IMR-90 (cell line): ENCODE results near the gene PHF20. TPM values are rescaled to one million over a fixed set of nuclear protein-coding genes. Genes with fewer than 3 reads are reported as not detected.

Experiments used
- ATAC-seq: fragments of 200-7000 bp; cut with Tn5 transposase; 2 replicates; pipeline ENCODE4 v1.9.1; 2020; ENCODE audit warnings: low read depth, mild to moderate bottlenecking, moderate library complexity
- BruUV-seq: library from RNA; stranded (reverse); fragments of 400-500 nt; replicated peaks from 2 replicates; lab custom pipeline; 2021; lab: Mats Ljungman, UMichigan
- CTCF ChIA-PET: fragments of 300-600 bp; formaldehyde crosslinking; extraction: SDS; loops from one replicate; lab custom pipeline; 2021; ENCODE audit warnings: antibody characterized with exemption; lab: Yijun Ruan, JAX
- POLR2A ChIA-PET: fragments of 300-600 bp; sonication (Branson Sonifier 250); formaldehyde crosslinking; loops from one replicate; lab custom pipeline; 2022; ENCODE audit warnings: antibody characterized with exemption; ENCODE audit not compliant: unreplicated experiment; lab: Charles Lee
- DNase-seq: peaks from one replicate; pipeline ENCODE4 v3.0.0; 2013
- H2AFZ ChIP-seq: replicated peaks from 2 replicates; pipeline ENCODE3; 2013; ENCODE audit warnings: low read length, mild to moderate bottlenecking; ENCODE audit not compliant: poor library complexity
- H2AK5ac ChIP-seq: 2 replicates; pipeline ENCODE4 v1.6.1; 2013; ENCODE audit warnings: low read depth, low read length, inconsistent platforms
- H2AK9ac ChIP-seq: replicated peaks from 2 replicates; pipeline ENCODE3; 2013; ENCODE audit warnings: mild to moderate bottlenecking, low read depth, low read length, moderate library complexity; ENCODE audit not compliant: poor library complexity
- H2BK120ac ChIP-seq: 2 replicates; pipeline ENCODE4 v1.6.1; 2013; ENCODE audit warnings: low read depth, low read length, inconsistent platforms
- H2BK15ac ChIP-seq: 3 replicates; pipeline ENCODE4 v1.6.1; 2013; ENCODE audit warnings: low read depth, low read length, inconsistent platforms
- H2BK20ac ChIP-seq: 2 replicates; pipeline ENCODE4 v1.6.1; 2013; ENCODE audit warnings: low read depth, mild to moderate bottlenecking, inconsistent platforms, low read length, moderate library complexity
- H2BK5ac ChIP-seq: 2 replicates; pipeline ENCODE4 v1.6.1; 2013; ENCODE audit warnings: mild to moderate bottlenecking, low read depth, low read length, inconsistent platforms; ENCODE audit not compliant: poor library complexity, severe bottlenecking
- H3K14ac ChIP-seq: replicated peaks from 2 replicates; pipeline ENCODE4 v1.6.1; 2013; ENCODE audit warnings: low read depth, low read length, inconsistent platforms
- H3K18ac ChIP-seq: 2 replicates; pipeline ENCODE4 v1.6.1; 2013; ENCODE audit warnings: low read depth, low read length, control low read depth
- H3K23ac ChIP-seq: 2 replicates; pipeline ENCODE4 v1.6.1; 2013; ENCODE audit warnings: low read depth, low read length, inconsistent platforms
- H3K27ac ChIP-seq: 2 replicates; pipeline ENCODE4 v1.5.1; 2013; ENCODE audit warnings: mild to moderate bottlenecking, control low read depth, low read length; ENCODE audit not compliant: insufficient read depth
- H3K27me3 ChIP-seq: 2 replicates; pipeline ENCODE4 v1.6.1; 2013; ENCODE audit warnings: low read length; ENCODE audit not compliant: control insufficient read depth, insufficient read depth
- H3K36me3 ChIP-seq: 2 replicates; pipeline ENCODE4 v1.6.1; 2013; ENCODE audit warnings: low read length, mixed read lengths; ENCODE audit not compliant: control insufficient read depth, insufficient read depth
- H3K4ac ChIP-seq: 2 replicates; pipeline ENCODE4 v1.6.1; 2013; ENCODE audit warnings: low read depth, low read length, inconsistent platforms
- H3K4me1 ChIP-seq: 2 replicates; pipeline ENCODE4 v1.6.1; 2013; ENCODE audit warnings: low read length, mixed read lengths; ENCODE audit not compliant: control insufficient read depth, insufficient read depth
- H3K4me2 ChIP-seq: 2 replicates; pipeline ENCODE4 v1.6.1; 2013; ENCODE audit warnings: low read depth, mild to moderate bottlenecking, control low read depth, low read length, moderate library complexity
- H3K4me3 ChIP-seq: 2 replicates; pipeline ENCODE4 v1.5.1; 2013; ENCODE audit warnings: low read depth, mild to moderate bottlenecking, control low read depth, low read length, moderate library complexity; ENCODE audit not compliant: insufficient read depth
- H3K56ac ChIP-seq: 2 replicates; pipeline ENCODE4 v1.6.1; 2013; ENCODE audit warnings: low read length, inconsistent platforms; ENCODE audit not compliant: insufficient read depth; ENCODE audit errors: extremely low read depth
- H3K79me1 ChIP-seq, 2 experiments: 2 replicates each; pipeline ENCODE4 v1.6.1; 2013; ENCODE audit warnings: low read length in 2 of 2, inconsistent platforms in 1 of 2, low read depth in 1 of 2
- H3K9ac ChIP-seq: 2 replicates; pipeline ENCODE4 v1.6.1; 2013; ENCODE audit warnings: low read depth, low read length, control low read depth
- H3K9me1 ChIP-seq: 2 replicates; pipeline ENCODE4 v1.6.1; 2013; ENCODE audit warnings: low read length, inconsistent platforms; ENCODE audit not compliant: insufficient read depth
- H3K9me3 ChIP-seq: 2 replicates; pipeline ENCODE4 v1.6.1; 2013; ENCODE audit warnings: low read length; ENCODE audit not compliant: control insufficient read depth, insufficient read depth
- H4K20me1 ChIP-seq: 2 replicates; pipeline ENCODE4 v1.6.1; 2013; ENCODE audit warnings: low read length, inconsistent platforms; ENCODE audit not compliant: insufficient read depth
- H4K5ac ChIP-seq: 2 replicates; pipeline ENCODE4 v1.6.1; 2013; ENCODE audit warnings: mild to moderate bottlenecking, low read depth, low read length, control low read depth
- H4K8ac ChIP-seq, 2 experiments: 2 replicates each; pipeline ENCODE4 v1.6.1; 2013; ENCODE audit warnings: low read depth in 2 of 2, low read length in 2 of 2, control low read depth in 1 of 2, inconsistent platforms in 1 of 2
- H4K91ac ChIP-seq: 2 replicates; pipeline ENCODE4 v1.6.1; 2013; ENCODE audit warnings: low read depth, low read length, inconsistent platforms; ENCODE audit not compliant: insufficient read depth
- BHLHE40 ChIP-seq: fragments of 150-350 bp; IDR thresholded peaks from 2 replicates; pipeline ENCODE4 v1.6.1; 2016; ENCODE audit warnings: mild to moderate bottlenecking, low read depth, low read length
- CEBPB ChIP-seq: IDR thresholded peaks from 2 replicates; pipeline ENCODE4 v1.6.1; 2012; ENCODE audit warnings: low read depth, low read length, improper control_type of control experiment
- CHD1 ChIP-seq: IDR thresholded peaks from 2 replicates; pipeline ENCODE4 v1.6.1; 2012; ENCODE audit warnings: low read depth, low read length, improper control_type of control experiment
- ELK1 ChIP-seq: fragments of 150-350 bp; IDR thresholded peaks from 2 replicates; pipeline ENCODE4 v1.6.1; 2016; ENCODE audit warnings: low read depth, mild to moderate bottlenecking, low read length, moderate library complexity, borderline replicate concordance
- FOS ChIP-seq: fragments of 150-350 bp; IDR thresholded peaks from 2 replicates; pipeline ENCODE4 v1.6.1; 2016; ENCODE audit warnings: low read depth, low read length
- MAZ ChIP-seq: IDR thresholded peaks from 2 replicates; pipeline ENCODE4 v1.6.1; 2012; ENCODE audit warnings: low read depth, mild to moderate bottlenecking, low read length, improper control_type of control experiment, moderate library complexity, borderline replicate concordance
- MXI1 ChIP-seq: IDR thresholded peaks from 2 replicates; pipeline ENCODE4 v1.6.1; 2012; ENCODE audit warnings: low read depth, mild to moderate bottlenecking, low read length, moderate library complexity, borderline replicate concordance
- NFE2L2 ChIP-seq: fragments of 150-350 bp; IDR thresholded peaks from 2 replicates; pipeline ENCODE4 v1.6.1; 2016; ENCODE audit warnings: low read depth, mild to moderate bottlenecking, low read length
- POLR2A ChIP-seq: IDR thresholded peaks from 2 replicates; pipeline ENCODE4 v1.6.1; 2012; ENCODE audit warnings: mild to moderate bottlenecking, low read depth, low read length
- RCOR1 ChIP-seq: IDR thresholded peaks from 2 replicates; pipeline ENCODE4 v1.6.1; 2012; ENCODE audit warnings: mild to moderate bottlenecking, low read length, improper control_type of control experiment; ENCODE audit not compliant: insufficient replicate concordance
- RFX5 ChIP-seq: IDR thresholded peaks from 2 replicates; pipeline ENCODE4 v1.8.0; 2012; ENCODE audit warnings: low read depth, mild to moderate bottlenecking, low read length, moderate library complexity
- SMC3 ChIP-seq: fragments of 150-350 bp; IDR thresholded peaks from 2 replicates; pipeline ENCODE4 v1.6.1; 2016; ENCODE audit warnings: low read depth, mild to moderate bottlenecking, antibody characterized with exemption, low read length, moderate library complexity
- WGBS, 2 experiments: methylation state at CpG; one replicate each; pipeline versions ENCODE4 v1.1.5 to v1.1.7; 2013; ENCODE audit warnings: missing lambda C conversion rate in 2 of 2; ENCODE audit not compliant: insufficient read length in 1 of 2; ENCODE audit errors: extremely low coverage in 2 of 2; 5-methylcytosine and 5-hydroxymethylcytosine counted together
- dilution Hi-C: fragments of 300-500 bp; cut with HindIII; formaldehyde crosslinking; loops from one replicate; pipeline ENCODE4 v1.14.3; 2018; ENCODE audit warnings: low sequenced_read_pairs; ENCODE audit not compliant: unreplicated experiment
- in situ Hi-C: fragments of 300-500 bp; cut with MboI; formaldehyde crosslinking; loops from 3 replicates; pipeline ENCODE4 v1.14.3; 2019; ENCODE audit warnings: low sequenced_read_pairs, inconsistent platforms, mixed read lengths
- intact Hi-C: fragments of 100-400 bp; cut with micrococcal nuclease; formaldehyde crosslinking; loops from 2 replicates; pipeline ENCODE4 v1.10.0; 2022
- polyA plus RNA-seq, 3 experiments: library from polyadenylated mRNA; depleted of rRNA; stranded (reverse); fragments of >200 nt; gene quantifications; 2 replicates each; pipeline ENCODE4 v1.2.3, GENCODE V29; 2012; ENCODE audit warnings: low replicate concordance in 1 of 3
- total RNA-seq: library from RNA; depleted of rRNA; stranded (reverse); fragments of >200 nt; gene quantifications from 2 replicates; pipeline ENCODE4 v1.2.3, GENCODE V29; 2012

Gene PHF20
- total and polyA plus RNA-seq, 2 of the 4 experiments (the other 2 are of a cell fraction) = 22.0 to 22.5 TPM

DNA sequence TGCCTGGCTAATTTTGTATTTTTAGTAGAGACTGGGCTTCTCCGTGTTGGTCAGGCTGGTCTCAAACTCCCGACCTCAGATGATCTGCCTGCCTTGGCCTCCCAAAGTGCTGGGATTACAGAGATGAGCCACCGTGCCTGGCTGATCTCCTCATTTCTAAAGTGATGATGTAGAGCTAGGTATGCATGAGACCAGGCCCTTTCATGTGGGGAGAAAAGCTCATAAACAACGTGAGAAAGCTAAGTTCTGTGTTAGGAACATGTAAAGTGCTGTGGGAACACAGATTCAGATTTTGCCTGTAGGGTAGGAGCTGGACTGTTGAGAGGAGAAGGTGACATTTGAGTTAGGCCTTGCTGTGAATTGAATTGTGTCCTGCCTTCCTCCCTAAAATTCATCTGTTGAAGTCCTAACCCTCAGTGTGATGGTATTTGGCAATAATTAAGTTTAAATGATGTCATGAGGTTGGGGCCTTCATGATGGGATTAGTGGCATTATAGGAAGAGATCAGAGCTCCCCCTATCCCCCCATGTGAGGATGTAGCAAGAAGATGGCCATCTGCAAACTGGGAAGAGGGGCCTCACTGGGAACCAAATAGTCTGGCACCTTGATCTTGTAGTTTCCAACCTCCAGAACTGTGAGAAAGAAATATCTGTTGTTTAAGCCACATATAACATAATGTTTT is 133.3 kb downstream of the PHF20 start (continued):
- no peak for TF ChIP-seq ELK1

- no peak overlapping the region for H2AK9ac ChIP-seq
- H4K8ac ChIP-seq = no peak overlapping the region
- no peak overlapping the region for H4K5ac ChIP-seq
- H3K14ac ChIP-seq = no peak overlapping the region
- no peak overlapping the region for H3K18ac ChIP-seq
- ATAC-seq = no peak
- no peak overlapping the region for H2BK20ac ChIP-seq
- no peak overlapping the region for H2AFZ ChIP-seq
- peaks cover 17% of the 10 kb centered on the region for H3K9me1 ChIP-seq
- no peaks in the 10 kb centered on the region for H3K27me3 ChIP-seq
- H3K4ac ChIP-seq = no peak overlapping the region
- H3K9me3 ChIP-seq = no peaks in the 10 kb centered on the region
- no peak overlapping the region for H3K4me3 ChIP-seq
- no peak overlapping the region for H3K27ac ChIP-seq
- H4K20me1 ChIP-seq = peaks cover 14% of the 10 kb centered on the region; the same call in 1 of the 2 replicates
- ChIA-PET POLR2A (no interaction called here), CTCF (interaction anchor here (1.6 kb wide), 1 partner anchor 47 kb away, joined by 3 read pairs; the partner anchor contains the start of gene SCAND1)
- intact Hi-C loops = no loop called here
- in situ Hi-C loops = loop anchor here (25.0 kb wide), 1 partner anchor 395 kb away; no protein-coding TSS in a partner anchor
- WGBS, 2 experiments = 86% methylated on average over 4 of the region's 7 CpGs; no CpG with 5 or more reads in 1 of the 2 experiments
- no peak overlapping the region for H2BK120ac ChIP-seq
- no peak overlapping the region for H4K91ac ChIP-seq
- H3K79me1 ChIP-seq = peaks cover 55 to 65% of the 10 kb centered on the region in 2 experiments
- H3K56ac ChIP-seq = no peak overlapping the region
- no TSS peak for BruUV-seq
- dilution Hi-C loops = no loop called here
- H2AK5ac ChIP-seq = no peak overlapping the region
- no peak overlapping the region for H2BK5ac ChIP-seq
- no peak for DNase-seq
- no peak overlapping the region for H2BK15ac ChIP-seq
- H3K9ac ChIP-seq = no peak overlapping the region
- H3K4me2 ChIP-seq = no peak overlapping the region
- H3K36me3 ChIP-seq = peaks cover 23% of the 10 kb centered on the region
- H3K4me1 ChIP-seq = peaks cover 4% of the 10 kb centered on the region
- H3K23ac ChIP-seq = no peak overlapping the region
- no peak for TF ChIP-seq FOS
- TF ChIP-seq MXI1 = no peak
- TF ChIP-seq SMC3 = no peak
- TF ChIP-seq ELK1 = no peak
- no peak for TF ChIP-seq POLR2A
- TF ChIP-seq MAZ = no peak
- no peak for TF ChIP-seq CEBPB
- TF ChIP-seq RCOR1 = no peak
- TF ChIP-seq CHD1 = no peak
- TF ChIP-seq BHLHE40 = no peak
- TF ChIP-seq RFX5 = no peak
- TF ChIP-seq NFE2L2 = no peak
Measured at GRCh38 chr20:35907017-35907701, 135.3 kb downstream of the PHF20 start.
